Measurements from ENCODE around the gene NDRG2.

Gene NDRG2

DNA sequence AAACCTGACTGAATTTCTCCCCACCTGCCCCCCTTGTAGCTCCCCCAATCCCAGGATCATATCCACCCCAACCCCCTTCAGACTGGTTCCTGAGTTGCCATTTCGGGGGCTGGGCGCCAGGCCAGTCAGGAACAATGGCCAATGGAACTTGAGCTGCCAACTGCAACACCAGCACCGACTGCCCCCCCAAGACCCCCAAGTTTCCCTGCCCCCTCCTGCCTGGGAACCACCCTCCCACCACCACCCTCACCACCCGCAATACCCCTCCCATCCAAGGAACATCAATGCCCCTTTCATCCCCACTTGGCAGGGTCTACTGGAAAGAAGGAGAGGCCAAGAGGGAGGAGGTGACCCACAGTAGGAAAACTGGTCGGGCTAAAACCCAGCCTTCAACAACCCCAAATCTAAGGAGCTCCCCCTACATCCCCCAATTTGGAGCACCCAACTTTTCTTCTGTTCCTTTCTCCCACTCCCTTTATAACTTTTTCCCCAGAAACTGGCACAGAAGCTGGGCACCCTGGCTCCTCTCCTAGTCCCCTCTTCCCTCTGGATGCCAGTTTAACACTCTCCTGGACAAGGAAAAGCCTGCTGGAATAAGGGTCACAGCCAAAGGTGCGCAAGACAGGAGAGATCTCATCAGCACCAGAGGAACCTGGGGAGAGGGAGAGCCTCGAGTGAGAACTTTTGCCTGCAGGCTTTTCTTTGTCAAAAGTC is 1.6 kb upstream of the NDRG2 start:
- TF ChIP-seq, protein P1, sequence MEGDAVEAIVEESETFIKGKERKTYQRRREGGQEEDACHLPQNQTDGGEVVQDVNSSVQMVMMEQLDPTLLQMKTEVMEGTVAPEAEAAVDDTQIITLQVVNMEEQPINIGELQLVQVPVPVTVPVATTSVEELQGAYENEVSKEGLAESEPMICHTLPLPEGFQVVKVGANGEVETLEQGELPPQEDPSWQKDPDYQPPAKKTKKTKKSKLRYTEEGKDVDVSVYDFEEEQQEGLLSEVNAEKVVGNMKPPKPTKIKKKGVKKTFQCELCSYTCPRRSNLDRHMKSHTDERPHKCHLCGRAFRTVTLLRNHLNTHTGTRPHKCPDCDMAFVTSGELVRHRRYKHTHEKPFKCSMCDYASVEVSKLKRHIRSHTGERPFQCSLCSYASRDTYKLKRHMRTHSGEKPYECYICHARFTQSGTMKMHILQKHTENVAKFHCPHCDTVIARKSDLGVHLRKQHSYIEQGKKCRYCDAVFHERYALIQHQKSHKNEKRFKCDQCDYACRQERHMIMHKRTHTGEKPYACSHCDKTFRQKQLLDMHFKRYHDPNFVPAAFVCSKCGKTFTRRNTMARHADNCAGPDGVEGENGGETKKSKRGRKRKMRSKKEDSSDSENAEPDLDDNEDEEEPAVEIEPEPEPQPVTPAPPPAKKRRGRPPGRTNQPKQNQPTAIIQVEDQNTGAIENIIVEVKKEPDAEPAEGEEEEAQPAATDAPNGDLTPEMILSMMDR (IDR thresholded peaks at IDR 0.05; ENCODE audit: insufficient read depth, low read length, poor library complexity, severe bottlenecking), result no peak
- H3K36me3 ChIP-seq (ENCODE audit: control insufficient read depth, insufficient read depth, low read length), result no peaks in the 10 kb centered on the region
- no peak overlapping the region for H3K4me3 ChIP-seq (replicated peaks; ENCODE audit: low read depth, low read length)
- peaks cover 7% of the 10 kb centered on the region for H3K27me3 ChIP-seq (replicated peaks; ENCODE audit: control insufficient read depth, insufficient read depth, low read length)
- no peak for DNase-seq (ENCODE audit: extremely low read depth, insufficient read length)

DNA sequence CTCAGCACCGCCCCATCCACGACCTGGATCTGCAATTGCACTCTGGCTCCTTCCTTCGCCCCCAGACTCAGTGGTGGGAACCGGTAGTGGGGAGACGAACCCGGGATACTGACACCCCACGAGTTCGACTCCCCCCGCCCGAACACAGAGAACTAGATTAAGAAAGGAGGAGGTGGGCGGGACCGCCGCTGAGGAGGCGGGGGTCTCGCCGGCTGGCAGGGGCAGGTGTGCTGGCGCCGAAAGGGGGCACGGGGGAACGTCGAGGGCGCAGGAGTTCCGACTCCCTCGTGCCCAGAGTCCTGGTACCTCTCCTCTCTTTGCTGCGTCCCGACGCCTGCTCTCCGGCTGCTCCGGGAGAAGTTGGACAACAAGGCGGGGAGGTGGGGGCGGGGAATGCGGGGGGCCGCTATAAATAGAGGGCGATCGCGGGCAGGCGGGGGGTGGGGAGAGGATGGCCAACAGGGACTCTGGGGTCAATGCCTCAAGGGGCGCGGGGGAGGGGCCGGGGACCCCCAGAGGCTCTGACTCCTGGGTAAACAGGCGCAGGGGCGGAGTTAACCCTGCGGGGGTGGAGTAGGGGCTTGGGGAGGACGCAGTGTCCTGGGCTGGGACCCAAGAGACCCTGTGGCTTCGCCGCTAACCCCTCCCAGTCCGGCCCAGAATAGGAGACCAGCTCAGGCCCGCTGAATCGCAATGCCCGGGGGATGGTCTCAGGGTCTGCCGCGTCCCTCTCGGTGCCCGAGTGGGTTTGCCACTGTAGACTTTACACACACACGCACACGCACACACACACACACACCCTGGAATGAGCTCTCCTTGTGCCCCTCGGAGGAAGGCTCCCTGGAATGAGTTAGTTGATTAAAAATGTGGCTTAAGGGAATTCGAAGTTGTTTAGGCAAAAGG is 761 bp upstream of the NDRG2 start:
- H3K4me3 ChIP-seq (replicated peaks; ENCODE audit: low read depth, low read length), result no peak overlapping the region
- DNase-seq (ENCODE audit: extremely low read depth, insufficient read length), result no peak
- TF ChIP-seq, protein P1 (IDR thresholded peaks at IDR 0.05; ENCODE audit: insufficient read depth, low read length, poor library complexity, severe bottlenecking), result no peak
- peaks cover 7% of the 10 kb centered on the region for H3K27me3 ChIP-seq (replicated peaks; ENCODE audit: control insufficient read depth, insufficient read depth, low read length)
- no peaks in the 10 kb centered on the region for H3K36me3 ChIP-seq (ENCODE audit: control insufficient read depth, insufficient read depth, low read length)

DNA sequence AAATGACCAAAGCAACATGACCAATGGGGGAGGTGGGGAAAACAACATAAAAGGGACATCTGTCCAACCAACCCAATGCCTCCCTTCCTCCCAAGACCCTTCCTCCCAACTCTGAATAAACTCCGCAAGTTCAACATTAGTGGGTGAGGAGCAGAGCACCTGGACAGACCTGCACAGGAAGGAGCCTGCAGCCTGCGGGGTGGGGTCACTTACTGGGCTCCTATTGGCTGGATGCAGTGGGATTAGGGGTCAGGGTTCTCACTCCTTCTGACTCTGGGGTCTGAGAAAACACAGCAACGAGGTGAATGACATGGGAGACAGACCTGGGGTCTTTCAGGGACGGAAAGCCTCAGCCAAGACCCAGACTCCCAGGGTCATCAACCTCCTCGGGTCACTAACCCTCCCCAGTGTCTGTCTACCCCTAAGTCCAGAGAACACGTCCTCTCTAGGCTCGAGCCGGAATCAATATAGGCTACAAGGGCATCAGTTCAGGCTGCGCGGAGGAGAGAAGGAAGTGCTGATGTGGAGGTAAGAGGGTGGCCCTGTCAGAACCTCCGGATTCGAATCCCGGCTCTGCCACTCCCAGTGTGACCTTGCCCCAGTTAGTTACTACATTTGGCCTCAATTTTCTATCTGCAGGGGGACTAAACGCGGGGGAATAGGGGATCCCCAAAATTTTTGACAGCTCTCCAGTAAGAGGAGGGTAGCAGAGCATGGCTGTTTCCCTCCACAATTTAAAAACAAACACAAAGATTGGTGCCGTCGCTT is 860 bp downstream of the NDRG2 start:
- TF ChIP-seq, protein P1 (IDR thresholded peaks at IDR 0.05; ENCODE audit: insufficient read depth, low read length, poor library complexity, severe bottlenecking), result no peak
- DNase-seq (ENCODE audit: extremely low read depth, insufficient read length), result no peak
- peaks cover 4% of the 10 kb centered on the region for H3K27me3 ChIP-seq (replicated peaks; ENCODE audit: control insufficient read depth, insufficient read depth, low read length)
- H3K36me3 ChIP-seq (ENCODE audit: control insufficient read depth, insufficient read depth, low read length), result no peaks in the 10 kb centered on the region
- no peak overlapping the region for H3K4me3 ChIP-seq (replicated peaks; ENCODE audit: low read depth, low read length)

DNA sequence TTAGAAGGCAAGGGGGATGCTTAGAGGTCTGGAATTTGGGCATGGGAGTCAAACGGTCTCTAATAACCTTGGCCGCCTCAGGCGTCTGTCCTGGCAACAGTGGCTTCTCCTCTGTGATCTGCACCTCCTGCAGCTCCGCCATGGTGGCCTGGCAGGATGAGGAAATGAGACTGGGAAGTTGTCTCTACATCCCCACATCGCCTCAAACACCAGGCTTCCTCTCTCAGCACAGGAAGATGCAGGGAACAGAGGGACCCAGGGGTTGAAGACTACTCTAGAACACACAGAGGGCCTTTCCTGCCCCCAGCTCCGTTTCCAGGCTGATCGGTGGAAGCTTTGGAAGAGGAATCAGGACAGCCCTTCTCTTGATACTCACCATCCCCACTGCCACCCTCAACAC is 1.7 kb downstream of the NDRG2 start:
- peaks cover 4% of the 10 kb centered on the region for H3K27me3 ChIP-seq (replicated peaks; ENCODE audit: control insufficient read depth, insufficient read depth, low read length)
- TF ChIP-seq, protein P1 (IDR thresholded peaks at IDR 0.05; ENCODE audit: insufficient read depth, low read length, poor library complexity, severe bottlenecking), result no peak

DNA sequence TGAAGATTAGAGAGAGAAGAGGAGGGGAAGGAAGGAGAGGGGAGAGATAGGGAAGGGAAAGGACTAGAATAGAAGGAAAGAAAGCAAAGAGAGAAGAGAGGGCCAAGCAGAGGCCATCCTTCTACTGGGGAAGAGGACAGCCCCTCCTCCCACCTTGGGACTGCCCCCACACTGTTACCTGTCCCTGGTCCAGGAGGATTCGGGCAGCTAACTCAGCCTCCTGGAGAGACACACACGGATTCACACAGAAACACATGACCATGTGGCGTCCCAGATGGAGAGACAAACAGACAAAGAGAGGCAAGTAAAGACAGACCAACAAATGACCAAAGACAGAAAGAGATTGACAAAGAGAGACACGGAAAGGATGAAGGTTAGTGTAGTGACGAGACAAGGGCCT is 2.2 kb downstream of the NDRG2 start:
- Histone ChIP-seq H3K27me3 (replicated peaks; ENCODE audit: control insufficient read depth, insufficient read depth, low read length) (peaks cover 3% of the 10 kb centered on the region), H3K4me3 (replicated peaks; ENCODE audit: low read depth, low read length) (no peak overlapping the region), H3K36me3 (ENCODE audit: control insufficient read depth, insufficient read depth, low read length) (no peaks in the 10 kb centered on the region)
- TF ChIP-seq, protein P1 (IDR thresholded peaks at IDR 0.05; ENCODE audit: insufficient read depth, low read length, poor library complexity, severe bottlenecking), result no peak
- DNase-seq (ENCODE audit: extremely low read depth, insufficient read length), result no peak

More for the DNA sequence above, 1.7 kb downstream of the NDRG2 start:
- no peak for DNase-seq (ENCODE audit: extremely low read depth, insufficient read length)
- H3K4me3 ChIP-seq (replicated peaks; ENCODE audit: low read depth, low read length), result no peak overlapping the region
- H3K36me3 ChIP-seq (ENCODE audit: control insufficient read depth, insufficient read depth, low read length), result no peaks in the 10 kb centered on the region

All from GM06990 (cell line).